Epithelial cell of prostate (primary cell): ENCODE data around the gene LGALS13.
"Not testable (repeated sequence)": the region's sequence is repeated elsewhere in the genome, so short reads cannot be mapped to it uniquely, and the experiment has no call there.

Experiments
- DNase-seq: peaks from one replicate; pipeline ENCODE4 v3.0.0-alpha.2; 2011; ENCODE audit warnings: low read depth, low spot score
- H3K27ac ChIP-seq: fragments of 450-650 bp; 2 replicates; pipeline ENCODE4 v1.5.1; 2017; ENCODE audit warnings: mild to moderate bottlenecking

Gene LGALS13

DNA sequence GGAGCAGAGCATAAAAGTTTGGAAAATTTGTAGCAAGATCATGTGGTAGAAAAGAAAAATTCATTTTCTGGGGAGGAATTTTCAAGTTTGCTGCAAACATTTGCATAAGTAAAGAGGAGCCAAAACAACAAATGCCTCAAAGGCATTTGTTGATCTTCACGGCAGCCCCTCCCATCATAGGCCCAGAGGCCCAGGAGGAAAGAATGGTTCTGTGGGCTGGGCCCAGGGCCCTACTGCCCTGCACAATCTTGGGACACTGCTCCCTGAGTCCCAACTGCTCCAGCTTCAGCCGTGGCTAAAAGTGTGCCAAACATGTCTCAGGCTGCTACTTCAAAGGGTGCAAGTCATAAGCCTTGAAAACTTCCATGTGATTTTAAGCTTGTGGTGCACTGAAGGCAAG, 11.3 kb downstream of the LGALS13 start:
- DNase-seq, result no peak

DNA sequence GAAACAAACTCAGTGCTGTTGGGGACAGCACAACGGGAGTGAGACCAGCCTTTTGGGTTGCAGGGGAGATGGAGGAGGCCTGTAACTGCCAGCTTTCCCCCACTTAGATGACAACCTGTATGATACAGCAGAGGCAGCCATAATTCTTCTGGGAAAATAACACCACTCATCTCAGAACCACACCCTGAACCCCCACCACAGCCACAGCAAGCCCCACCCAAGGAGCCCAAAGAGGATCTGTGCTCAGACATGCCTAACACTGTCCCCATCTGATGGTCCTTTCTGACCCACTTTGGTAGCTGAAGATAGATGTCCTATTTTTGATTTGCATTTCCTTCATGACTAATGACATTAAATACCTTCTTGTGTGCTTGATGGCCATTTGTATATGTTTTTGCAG, 15.4 kb downstream of the LGALS13 start:
- H3K27ac ChIP-seq, result no peak overlapping the region
- no peak for DNase-seq

More for the DNA sequence above, 11.3 kb downstream of the LGALS13 start:
- H3K27ac ChIP-seq, result no peak overlapping the region

DNA sequence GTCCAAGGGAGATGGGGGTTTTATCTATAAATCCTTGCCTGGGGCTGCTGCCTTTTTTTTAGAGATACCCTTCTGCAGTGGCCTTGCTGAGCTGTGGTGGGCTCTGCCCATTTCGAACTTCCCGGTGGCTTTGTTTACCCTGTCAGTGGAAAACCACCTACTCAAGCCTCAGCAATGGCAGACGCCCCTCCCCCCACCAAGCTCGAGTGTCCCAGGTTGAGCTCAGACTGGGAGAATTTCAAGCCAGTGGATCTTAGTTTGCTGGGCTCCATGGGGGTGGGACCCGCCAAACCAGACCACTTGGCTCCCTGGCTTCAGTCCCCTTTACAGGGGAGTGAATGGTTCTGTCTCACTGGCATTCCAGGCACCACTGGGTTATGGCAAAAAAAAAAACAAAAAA, 21.6 kb downstream of the LGALS13 start:
- H3K27ac ChIP-seq, result no peak overlapping the region
- no peak for DNase-seq

DNA sequence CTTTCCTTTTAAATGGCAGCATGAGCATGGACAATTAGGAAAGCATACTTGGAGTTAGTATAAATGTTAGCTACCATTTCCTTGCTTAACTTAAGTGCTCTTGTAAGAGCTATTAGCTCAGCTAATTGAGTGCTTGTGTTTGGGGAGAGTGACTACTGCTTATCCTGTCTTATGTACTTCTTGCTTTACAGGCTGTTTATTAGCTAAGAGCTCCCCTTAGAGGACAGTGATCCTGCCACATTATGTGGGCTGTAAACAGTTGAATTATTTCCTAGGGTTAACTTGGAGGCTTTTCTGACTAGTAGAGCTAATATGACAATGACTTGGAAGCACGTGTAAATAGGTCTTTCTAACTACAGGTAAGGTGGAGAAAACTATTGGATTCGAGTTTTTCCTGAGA, 25.3 kb downstream of the LGALS13 start:
- not testable (repeated sequence) for DNase-seq, H3K27ac ChIP-seq

DNA sequence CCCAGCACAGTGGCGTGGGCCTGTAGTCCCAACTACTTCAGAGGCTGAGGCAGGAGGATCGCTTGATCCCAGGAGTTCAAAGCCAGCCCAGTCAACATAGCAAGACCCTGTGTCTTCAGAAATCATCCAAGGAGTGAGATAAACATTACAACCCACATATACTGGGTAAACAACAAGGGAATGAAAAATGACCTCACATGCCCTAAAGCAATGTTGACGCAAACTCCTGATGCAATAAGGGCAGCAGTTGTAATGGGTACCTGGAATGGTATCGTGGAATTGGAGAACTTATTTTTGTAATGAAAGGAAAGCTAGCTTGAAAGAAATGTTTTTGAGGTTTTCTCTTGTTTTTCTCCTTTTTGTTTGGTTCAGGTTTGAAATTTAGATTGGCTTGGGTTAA, 28.9 kb downstream of the LGALS13 start:
- H3K27ac ChIP-seq, result no peak overlapping the region
- no peak for DNase-seq

DNA sequence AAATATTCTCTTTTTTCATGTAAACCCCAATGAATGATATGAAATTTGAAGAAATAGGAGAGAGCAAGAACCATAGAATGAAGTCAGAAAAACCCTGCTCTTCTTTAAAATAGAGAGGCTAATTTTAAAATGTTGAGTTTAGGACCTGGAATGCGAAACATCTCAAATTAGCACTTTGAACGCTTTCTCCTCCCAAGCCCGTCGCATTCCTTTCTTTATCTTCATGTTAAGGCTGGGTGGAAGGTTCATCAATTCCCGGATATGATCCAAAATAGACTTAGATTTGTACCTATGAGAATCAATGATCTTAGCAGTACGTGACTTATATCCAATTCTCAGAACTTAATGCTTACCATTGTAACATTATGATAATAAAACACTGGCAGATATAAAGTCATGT, 29.3 kb downstream of the LGALS13 start:
- no peak for DNase-seq
- no peak overlapping the region for H3K27ac ChIP-seq

DNA sequence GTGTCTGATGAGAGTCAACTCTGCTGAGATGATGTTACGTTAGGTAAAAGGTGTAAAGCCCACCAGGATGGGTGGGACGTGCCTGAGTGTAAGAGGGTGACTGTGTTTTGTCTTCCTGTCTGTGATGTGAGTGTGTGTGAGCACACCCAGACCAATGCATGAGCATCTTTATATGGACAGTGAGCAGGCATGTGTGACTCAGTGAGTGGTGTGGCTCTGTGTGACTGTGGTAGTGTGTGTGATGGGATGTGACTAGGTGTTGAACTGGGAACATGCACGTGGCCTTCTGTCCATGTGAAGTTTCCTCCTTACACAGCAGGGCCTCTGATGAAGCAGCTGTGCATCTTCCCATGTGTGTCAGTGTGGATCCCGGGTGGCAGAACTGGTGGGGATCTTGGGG, 35.6 kb downstream of the LGALS13 start:
- DNase-seq, result no peak
- no peak overlapping the region for H3K27ac ChIP-seq

DNA sequence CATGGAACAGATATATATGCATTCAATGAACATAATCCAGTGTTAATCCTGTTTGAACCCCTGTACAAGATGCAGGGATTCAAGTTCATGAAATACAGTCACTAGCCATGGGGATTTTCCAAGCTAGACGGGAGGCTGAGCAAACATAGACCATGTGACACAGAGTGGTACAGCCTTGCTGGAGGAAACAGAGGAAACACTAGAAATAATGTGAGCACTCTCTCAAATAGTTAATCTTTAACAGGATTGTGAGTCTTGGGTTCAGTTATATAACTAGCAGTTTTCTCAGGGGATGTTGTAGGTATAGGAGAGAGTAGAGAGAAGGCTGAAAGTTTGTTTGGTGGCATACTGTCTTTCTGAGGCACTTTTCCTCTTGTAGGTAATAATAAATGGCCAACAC, 39.4 kb downstream of the LGALS13 start:
- H3K27ac ChIP-seq, result no peak overlapping the region
- DNase-seq, result no peak

DNA sequence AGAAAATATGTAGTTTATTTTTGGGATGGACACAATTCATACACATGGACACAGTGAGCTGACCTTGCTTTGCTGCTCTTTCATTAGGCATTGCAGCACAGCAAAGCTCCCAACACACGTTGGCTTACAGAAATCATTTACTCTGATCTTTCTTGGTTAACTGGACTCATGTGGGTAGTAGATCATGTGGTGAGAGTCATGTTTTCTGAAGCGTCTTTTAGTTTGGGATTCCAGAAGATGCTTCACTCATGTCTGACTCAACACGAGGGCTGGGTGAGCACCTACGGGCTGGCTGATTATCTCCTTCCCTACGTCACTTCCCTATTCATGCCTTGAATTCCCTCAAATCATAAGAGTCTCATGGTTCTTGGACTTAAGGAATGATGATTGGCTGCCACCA, 41.3 kb downstream of the LGALS13 start:
- H3K27ac ChIP-seq, result no peak overlapping the region
- no peak for DNase-seq

DNA sequence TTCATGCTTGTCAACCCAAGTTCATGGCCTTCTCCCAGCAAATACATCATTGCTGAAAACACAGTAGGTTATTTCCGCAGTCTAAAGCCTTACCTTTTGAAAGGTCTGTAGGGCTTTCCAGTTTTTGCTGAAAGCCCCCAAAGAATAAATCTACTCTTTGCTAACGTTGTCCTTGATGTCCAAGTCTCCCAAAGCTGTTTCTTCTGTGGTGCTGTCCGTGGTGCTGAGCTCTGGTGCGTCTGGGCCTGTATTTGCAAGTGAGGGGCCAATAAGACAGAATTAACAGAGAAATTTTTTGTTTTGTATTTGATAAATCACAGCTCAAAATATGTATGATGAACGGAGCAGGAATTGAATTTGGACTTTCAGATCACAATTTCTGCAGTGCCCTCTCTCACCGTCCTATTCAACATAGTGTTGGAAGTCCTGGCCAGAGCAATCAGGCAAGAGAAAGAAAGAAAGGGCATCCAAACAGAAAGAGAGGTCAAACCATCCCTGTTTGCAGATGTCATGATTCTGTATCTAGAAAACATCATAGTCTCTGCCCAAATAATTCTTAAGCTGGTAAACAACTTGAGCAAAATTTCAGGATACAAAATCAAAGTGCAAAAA, 43.6 kb downstream of the LGALS13 start:
- no peak overlapping the region for H3K27ac ChIP-seq
- no peak for DNase-seq

DNA sequence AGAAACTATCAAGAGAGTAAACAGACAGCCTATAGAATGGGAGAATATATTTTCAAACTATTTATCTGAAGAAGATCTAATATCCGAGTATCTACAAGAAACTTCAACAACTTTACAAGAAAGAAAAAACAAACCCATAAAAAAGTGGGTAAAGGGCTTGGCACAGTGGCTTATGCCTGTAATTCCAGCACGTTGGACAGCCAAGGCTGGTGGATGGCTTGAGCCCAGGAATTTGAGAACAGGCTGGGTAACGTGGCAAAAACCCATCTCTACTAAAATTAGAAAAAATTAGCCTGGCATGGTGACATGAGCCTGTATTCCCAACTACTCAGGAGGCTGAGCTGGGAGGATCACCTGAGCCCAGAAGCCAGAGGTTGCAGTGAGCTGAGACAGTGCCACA, 45.6 kb downstream of the LGALS13 start:
- no peak for DNase-seq
- H3K27ac ChIP-seq, result no peak overlapping the region

DNA sequence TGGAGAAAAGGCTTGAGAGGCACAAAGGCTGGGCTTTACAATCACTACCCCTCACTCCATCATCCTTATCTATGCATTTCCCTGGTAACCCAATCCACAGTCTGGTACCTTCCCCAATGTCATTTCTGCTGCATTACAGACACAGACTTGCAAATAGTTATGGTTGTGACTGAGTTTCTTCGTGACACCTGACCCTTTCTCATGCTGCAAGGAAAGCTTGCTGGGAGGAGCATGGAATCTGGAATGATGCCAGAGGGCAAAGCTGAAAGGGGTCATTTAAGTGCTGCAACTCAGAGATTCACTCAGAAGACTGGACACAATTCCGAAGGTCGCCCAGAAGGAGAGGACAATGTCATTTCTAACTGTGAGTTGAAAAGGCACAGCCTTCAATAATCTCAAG, 53.3 kb downstream of the LGALS13 start, which contains the start of gene LGALS16:
LGALS16 (plus strand) TSS at position 301 of the 400 bp plus-strand sequence; CDS start at position 350, 49 bp downstream.
- no peak for DNase-seq
- no peak within 1 kb of the TSS for H3K27ac ChIP-seq
